Hematopoietic multipotent progenitor cell treated with erythropoietin and hydrocortisone succinate and interleukin-3 and kit ligand, for 17 days (in vitro differentiated cells): ENCODE results near the gene DCAF16.
"Not testable (repeated sequence)": the region's sequence is repeated elsewhere in the genome, so short reads cannot be mapped to it uniquely, and the experiment has no call there.

Experiments
- DNase-seq: peaks from one replicate; pipeline ENCODE4 v3.0.0-alpha.2; 2015; ENCODE audit warnings: low spot score

DCAF16 gene

GRCh38 chr4:17810260-17811077 lies at the start of gene DCAF16, which contains the start of gene NCAPG:
TSS of gene DCAF16 (minus strand) at chr4:17810757. CDS start at chr4:17804141, 6,616 bp downstream.
TSS of gene NCAPG (plus strand) at chr4:17810979. CDS start at chr4:17811078, 99 bp downstream.
- peak; percentile 99 for DNase-seq

DNA sequence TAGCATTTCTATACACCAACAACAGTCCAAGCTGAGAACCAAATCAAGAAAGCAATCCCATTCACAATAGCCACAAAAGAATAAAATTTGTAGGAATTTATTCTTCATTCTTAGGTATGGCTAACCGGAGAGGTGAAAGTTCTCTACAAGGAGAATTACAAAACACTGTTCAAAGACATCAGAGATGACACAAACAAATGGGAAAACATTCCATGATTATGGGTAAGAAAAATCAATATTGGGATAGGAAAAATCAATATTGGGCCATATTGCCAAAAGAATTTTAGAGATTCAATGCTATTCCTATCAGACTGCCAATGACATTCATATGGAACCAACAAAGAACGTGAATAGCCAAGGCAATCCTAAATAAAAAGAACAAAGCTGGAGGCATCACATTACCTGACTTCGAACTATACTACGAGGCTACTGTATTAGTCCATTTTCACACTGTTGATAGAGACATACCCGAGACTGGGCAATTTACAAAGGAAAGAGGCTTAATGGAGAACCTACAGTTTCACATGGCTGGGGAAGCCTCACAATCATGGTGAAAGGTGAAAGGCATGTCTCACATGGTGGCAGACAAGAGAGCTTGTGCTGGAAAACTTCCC lies 49.3 kb upstream of the DCAF16 start:
- no peak for DNase-seq

GRCh38 chr4:17854036-17854435 lies 43.5 kb upstream of the DCAF16 start:
- DNase-seq = no peak

DNA sequence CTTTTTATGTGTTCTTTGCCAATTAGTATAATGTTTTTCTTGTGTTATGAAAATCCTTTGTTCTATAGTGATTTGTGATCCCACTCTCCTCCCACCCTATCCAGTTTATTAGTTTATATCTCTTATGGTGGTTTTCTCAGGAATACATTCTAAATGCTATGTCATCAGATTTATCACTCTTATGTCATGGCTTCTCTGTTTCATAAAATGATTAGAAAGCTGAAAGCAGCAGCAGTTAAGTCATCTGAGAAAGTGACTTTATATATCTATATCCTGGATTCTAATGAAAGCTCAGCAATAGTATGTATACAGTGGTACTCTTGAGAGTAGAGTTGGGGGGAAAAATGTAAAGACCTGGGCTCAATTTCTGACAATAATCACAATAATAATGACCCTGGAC lies 41.4 kb upstream of the DCAF16 start:
- no peak for DNase-seq

DNA sequence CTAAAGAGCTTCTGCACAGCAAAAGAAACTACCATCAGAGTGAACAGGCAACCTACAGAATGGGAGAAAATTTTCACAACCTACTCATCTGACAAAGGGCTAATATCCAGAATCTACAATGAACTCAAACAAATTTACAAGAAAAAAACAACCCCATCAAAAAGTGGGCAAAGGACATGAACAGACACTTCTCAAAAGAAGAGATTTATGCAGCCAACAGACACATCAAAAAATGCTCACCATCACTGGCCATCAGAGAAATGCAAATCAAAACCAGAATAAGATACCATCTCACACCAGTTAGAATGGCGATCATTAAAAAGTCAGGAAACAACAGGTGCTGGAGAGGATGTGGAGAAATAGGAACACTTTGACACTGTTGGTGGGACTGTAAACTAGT lies 39.7 kb upstream of the DCAF16 start:
- DNase-seq = not testable (repeated sequence)

DNA sequence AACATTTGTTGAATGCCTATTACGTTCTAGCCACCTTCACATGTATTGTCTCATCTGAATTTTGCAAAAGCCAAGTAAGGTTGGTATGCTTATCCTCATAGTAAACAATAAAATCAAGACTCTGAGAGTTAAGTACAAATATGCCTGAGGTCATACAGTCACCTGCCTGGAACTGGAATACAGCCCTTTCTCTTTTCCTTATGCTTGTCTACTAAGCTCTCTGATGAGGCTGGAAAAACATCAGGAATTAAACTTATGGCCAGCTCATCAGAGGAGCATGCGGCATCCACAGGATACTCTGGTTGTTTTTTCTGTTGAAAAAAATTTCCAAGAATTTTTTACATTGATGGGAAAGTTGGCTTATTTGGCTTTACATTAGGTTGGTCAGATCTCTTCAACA lies 35.7 kb upstream of the DCAF16 start:
- DNase-seq = no peak

DNA sequence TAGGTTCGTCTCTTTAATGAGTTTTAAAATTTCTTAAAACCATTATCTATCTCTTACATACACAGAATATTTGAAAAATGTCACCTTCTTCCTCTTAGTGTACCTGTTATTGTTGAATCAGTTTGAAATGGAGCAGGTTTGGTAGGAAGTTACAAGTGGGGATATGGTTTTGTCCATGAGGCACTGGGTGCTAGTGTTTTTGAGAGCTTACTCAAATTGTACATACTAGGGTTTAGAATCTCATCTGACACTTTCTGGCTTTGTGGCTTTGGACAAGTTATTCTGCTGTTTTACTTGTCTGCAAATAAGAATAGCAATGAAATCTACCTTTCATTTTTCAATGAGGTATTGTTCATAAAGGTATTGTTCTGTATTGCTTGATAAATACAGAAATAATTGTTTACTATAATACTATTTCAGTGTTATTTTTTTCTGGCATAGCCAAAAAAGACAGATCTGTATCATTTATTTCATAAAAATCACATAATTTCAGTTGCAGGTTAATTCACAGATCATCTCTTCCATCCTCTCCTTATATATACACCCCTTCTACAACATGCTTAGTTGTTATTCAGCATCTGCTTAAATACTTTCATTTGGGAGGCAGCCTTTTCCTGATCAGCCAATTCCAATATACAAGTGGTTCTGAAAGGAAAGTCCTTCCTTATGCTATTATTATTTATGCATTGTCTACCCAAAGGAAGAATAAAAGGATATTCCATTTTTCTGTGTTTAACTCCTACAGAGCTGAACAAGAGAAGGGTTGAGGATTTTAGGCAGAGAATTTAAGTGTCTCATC lies 13.5 kb upstream of the DCAF16 start:
- no peak for DNase-seq

DNA sequence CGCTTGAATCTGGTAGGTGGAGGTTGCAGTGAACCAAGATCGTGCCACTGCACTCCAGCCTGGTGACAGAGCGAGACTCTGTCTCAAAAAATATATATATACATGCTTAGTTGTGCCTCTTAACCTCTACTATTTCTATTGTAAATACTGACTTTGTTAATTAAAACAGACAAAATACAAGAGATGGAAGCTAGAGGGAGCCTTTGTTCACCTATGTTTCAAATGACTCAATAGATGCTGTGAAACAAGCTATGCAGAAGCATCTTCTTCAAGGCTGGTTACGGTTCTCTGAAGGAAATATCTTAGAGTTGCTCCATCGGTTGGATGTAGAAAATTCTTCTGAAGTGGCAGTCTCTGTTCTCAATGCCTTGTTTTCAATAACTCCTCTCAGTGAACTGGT lies 6.5 kb upstream of the DCAF16 start:
- DNase-seq = no peak

DNA sequence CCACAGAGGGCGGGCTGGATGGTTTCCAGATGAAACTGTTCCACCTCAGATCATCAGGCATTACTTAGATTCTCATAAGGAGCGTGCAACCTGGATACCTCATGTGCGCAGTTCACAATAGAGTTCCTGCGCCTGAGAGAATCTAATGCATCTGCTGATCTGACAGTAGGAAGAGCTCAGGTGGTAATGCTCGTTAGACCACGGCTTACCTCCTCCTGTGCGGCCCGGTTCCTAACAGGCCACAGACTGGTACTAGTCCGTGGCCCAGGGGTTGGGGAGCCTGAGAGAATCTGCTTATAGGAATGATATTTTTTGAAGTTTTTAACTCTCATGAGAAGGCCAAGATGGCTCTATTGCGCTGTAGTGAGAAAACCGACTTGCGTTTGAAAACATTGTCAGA lies 5.6 kb upstream of the DCAF16 start:
- DNase-seq = no peak

DNA sequence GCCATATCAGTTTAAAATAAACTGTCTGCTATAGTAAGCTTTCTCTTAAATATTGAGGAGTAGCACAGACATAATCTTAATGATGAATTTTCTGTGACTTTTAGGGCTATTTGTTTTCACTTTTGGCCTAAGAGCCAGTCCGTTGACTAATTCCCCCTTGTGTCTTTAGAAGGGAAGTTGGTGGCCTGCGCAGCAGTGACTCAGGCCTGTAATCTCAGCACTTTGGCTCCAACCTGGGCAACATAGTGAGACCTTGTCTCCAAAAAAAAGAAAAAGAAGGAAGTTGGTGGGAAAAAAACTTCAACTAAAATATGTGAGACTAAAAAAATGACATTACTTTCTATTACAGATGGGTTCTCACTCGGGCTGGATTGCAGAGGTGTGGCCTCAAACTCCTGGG lies 3.6 kb upstream of the DCAF16 start:
- DNase-seq = no peak

GRCh38 chr4:17812801-17813200 lies 2.2 kb upstream of the DCAF16 start:
- DNase-seq = peak; percentile 27

DNA sequence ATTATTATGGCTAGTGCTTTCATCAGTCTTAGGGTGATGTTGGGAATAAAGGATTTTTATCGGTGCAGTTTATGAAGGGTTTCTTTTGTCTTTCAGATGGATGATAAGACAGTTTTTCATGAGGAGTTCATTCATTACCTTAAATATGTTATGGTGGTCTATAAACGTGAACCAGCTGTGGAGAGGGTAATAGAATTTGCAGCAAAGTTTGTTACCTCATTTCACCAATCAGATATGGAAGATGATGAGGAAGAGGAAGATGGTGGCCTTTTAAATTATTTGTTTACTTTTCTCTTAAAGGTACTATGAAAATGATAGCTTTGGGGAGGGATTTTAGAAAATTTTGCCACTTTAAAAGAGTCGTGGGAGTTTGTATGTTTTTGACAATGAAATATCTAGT lies 1.6 kb upstream of the DCAF16 start:
- peak; percentile 8 for DNase-seq

- DNase-seq = no peak
Observed at GRCh38 chr4:17811078-17811603, 584 bp upstream of the DCAF16 start.

DNA sequence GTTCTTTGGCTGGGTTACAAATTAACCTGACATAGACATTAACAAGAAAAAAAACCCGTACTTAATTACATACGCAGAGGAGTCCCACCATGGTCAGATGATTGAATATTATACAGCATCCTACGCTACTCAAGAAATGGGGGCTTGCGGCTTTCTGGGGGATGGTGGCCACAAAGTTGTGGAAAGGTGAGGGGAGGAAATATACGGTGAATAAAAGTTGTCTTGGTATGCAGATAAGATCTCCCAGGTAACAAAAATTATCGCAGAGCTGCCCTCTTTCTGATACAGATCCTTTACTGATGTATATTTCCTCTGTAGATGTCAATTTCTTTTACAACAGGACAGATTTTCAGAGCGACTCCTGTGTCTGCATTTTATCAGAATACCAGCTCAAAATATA lies 890 bp downstream of the DCAF16 start:
- peak; percentile 25 for DNase-seq

DNA sequence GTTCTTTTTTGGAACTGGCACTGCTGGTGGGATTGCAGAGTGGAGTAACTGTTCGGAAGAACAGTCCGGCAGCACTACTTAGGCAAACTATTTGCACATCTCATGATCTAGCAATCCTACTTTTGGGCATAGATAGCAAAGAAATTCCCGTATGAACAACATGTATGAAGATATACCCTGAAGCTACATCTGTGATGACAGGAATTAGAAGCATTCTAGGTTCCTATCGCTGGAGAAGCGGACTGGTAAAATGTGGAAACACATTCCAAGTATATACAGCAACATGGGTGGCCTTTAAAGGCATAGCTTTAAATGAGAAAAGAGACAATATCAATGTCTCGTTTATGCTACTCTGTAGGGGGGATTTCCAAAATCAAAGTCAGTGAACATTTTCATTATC lies 3.1 kb downstream of the DCAF16 start:
- no peak for DNase-seq

DNA sequence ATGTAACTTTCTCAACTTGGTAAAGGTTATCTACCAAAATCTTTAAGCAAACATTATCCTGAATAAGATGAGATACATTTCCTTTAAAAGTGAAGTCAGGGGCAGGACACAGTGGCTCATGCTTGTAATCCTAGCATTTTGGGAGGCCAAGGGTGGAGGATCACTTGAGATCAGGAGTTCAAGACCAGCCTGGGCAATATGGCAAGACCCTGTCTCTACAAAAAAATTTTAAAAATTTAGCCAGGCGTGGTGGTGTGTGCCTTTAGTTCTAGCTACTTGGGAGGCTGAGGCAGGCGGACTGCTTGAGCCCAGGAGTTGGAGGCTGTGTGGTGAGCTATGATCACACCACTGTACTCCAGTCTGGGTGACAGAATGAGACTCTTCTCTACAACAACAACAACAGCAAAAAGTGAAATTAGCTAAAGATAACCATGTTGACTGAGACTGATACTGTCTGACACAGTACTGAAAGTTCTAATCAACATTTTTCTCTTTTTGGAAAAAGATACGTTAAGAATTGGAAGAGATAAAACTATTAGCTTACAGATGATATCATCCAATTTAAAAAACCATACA lies 4.9 kb downstream of the DCAF16 start:
- DNase-seq = no peak

- DNase-seq = no peak
Observed at GRCh38 chr4:17797808-17798207, 12.7 kb downstream of the DCAF16 start.

DNA sequence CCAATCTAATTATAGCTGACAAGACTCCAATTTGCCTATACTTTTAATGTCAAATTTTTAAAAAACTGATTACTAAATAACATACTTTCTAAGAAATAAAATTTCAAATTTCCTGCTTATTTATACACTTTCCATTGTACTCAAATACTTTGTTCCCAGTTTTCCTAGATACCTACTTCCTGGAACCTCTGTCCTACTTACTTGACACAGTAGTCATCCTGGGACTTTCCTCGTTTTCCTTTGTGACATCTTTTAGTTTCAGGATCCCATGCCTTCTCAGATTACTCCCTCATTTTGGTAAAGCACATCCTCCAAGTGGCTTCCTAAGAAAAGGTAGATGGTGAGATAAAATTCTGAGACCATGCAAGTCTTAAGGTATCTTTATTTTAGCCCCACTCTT lies 15.8 kb downstream of the DCAF16 start:
- DNase-seq = no peak

- no peak for DNase-seq
Observed at GRCh38 chr4:17788956-17789355, 21.6 kb downstream of the DCAF16 start.

DNA sequence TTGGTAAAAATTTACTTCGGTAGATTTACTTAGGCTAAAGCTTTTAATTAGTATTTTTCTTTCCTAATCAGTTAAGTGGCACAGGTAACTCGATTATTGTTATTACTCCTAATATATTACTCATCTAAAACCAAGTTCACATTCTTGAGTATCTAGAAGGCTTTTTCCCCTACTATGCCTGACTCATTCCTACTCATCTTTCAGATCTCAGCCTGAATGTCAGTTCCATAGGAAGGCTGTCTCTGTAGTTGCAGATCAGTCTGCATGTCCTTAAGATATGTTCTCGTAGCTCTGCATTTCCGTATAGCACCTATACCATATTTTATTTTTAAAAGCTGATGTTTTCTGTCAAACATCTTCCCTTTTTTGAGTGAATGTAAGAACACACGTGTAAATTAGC lies 23.2 kb downstream of the DCAF16 start:
- DNase-seq = no peak

DNA sequence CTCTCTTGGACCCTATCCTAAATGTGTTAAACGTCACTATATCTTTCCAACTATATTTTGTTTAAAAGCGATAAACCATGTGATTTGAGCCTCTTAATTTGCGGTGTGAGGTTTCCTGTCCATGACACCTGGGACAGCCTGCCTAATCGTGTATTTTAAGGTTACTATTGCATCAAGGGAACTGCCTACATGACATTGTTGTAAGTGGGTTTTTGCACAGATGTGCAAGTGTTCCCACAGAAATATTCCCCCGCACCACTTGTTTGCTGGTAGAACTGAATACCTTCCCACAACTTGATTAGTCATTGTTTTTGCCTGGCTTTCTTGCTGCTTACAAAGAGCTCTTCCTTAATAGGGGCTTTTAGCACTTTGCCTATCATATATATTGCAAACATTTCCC lies 24.0 kb downstream of the DCAF16 start:
- DNase-seq = no peak

GRCh38 chr4:17785858-17786257 lies 24.7 kb downstream of the DCAF16 start:
- DNase-seq = no peak
